ENCODE data around the gene TRIOBP. TPM values are rescaled to one million over a fixed set of nuclear protein-coding genes. Genes with fewer than 3 reads are reported as not detected.
A peak's percentile ranks its signal among the peaks of the same experiment; 100 is the strongest.

TRIOBP gene
- total RNA-seq, 2 experiments from 2014 or later = 31.1 to 31.6 TPM

DNA sequence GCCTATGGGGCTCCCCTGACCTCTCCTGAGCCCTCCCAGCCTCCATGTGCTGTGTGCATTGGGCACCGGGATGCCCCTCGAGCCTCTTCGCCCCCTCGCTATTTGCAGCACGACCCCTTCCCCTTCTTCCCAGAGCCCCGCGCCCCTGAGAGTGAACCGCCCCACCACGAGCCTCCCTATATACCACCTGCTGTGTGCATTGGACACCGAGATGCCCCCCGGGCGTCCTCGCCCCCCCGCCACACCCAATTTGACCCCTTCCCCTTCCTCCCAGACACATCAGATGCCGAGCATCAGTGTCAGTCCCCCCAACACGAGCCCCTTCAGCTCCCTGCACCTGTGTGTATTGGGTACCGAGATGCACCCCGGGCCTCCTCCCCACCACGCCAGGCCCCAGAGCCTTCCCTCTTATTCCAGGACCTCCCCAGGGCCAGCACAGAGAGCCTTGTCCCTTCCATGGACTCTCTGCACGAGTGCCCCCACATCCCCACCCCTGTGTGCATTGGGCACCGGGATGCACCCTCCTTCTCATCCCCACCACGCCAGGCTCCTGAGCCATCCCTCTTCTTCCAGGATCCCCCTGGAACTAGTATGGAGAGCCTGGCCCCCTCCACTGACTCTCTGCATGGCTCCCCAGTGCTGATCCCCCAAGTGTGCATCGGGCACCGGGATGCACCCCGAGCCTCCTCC, 28.8 kb downstream of the TRIOBP start:
- H3K4me1 ChIP-seq (ENCODE audit: insufficient read depth, low read length, poor library complexity, severe bottlenecking) = no peaks in the 10 kb centered on the region
- no peak overlapping the region for H3K4me3 ChIP-seq (ENCODE audit: low read depth, low read length, poor library complexity, severe bottlenecking)
- no peaks in the 10 kb centered on the region for H4K20me1 ChIP-seq (ENCODE audit: insufficient read depth, low read length)
- H2AFZ ChIP-seq (ENCODE audit: low read length) = no peak overlapping the region
- H3K9me3 ChIP-seq (ENCODE audit: low read length) = no peaks in the 10 kb centered on the region
- H3K4me2 ChIP-seq (ENCODE audit: low read length) = no peak overlapping the region
- POLR2A ChIA-PET = interaction anchor here (0.6 kb wide), 1 partner anchor 1010 kb away, joined by 5 read pairs; no protein-coding TSS in a partner anchor
- TF ChIP-seq CTCF (conservative IDR thresholded peaks at IDR 0.05; ENCODE audit: low read length) = no peak
- TF ChIP-seq EZH2phosphoT487 (IDR thresholded peaks at IDR 0.05; ENCODE audit: borderline replicate concordance, low read depth, low read length) = no peak
- H3K79me2 ChIP-seq (ENCODE audit: insufficient read depth, low read depth, low read length) = no peaks in the 10 kb centered on the region
- H3K9me2 ChIP-seq (ENCODE audit: insufficient read depth, low read length) = no peaks in the 10 kb centered on the region
- DNase-seq (ENCODE audit: low spot score) = no peak
- CTCF ChIA-PET (ENCODE audit: unreplicated experiment) = no interaction called here
- H3K27ac ChIP-seq (ENCODE audit: low read depth, low read length, poor library complexity, severe bottlenecking) = no peak overlapping the region
- BruUV-seq (replicated peaks) = no TSS peak
- no peaks in the 10 kb centered on the region for H3K36me3 ChIP-seq (ENCODE audit: insufficient read depth, low read length)
- intact Hi-C loops (cut with micrococcal nuclease; ENCODE audit: unreplicated experiment) = no loop called here

GRCh38 chr22:37726241-37726887, 29.5 kb downstream of the TRIOBP start:
- no peak overlapping the region for H2AFZ ChIP-seq (ENCODE audit: low read length)
- no peaks in the 10 kb centered on the region for H4K20me1 ChIP-seq (ENCODE audit: insufficient read depth, low read length)
- no peaks in the 10 kb centered on the region for H3K4me1 ChIP-seq (ENCODE audit: insufficient read depth, low read length, poor library complexity, severe bottlenecking)
- TF ChIP-seq EZH2phosphoT487 (IDR thresholded peaks at IDR 0.05; ENCODE audit: borderline replicate concordance, low read depth, low read length) (no peak), CTCF (conservative IDR thresholded peaks at IDR 0.05; ENCODE audit: low read length) (peak; percentile 41; the same call in 1 of the 2 replicates)
- no peaks in the 10 kb centered on the region for H3K79me2 ChIP-seq (ENCODE audit: insufficient read depth, low read depth, low read length)
- CTCF ChIA-PET (ENCODE audit: unreplicated experiment) = no interaction called here
- BruUV-seq (replicated peaks) = no TSS peak
- no peaks in the 10 kb centered on the region for H3K36me3 ChIP-seq (ENCODE audit: insufficient read depth, low read length)
- H3K4me3 ChIP-seq (ENCODE audit: low read depth, low read length, poor library complexity, severe bottlenecking) = no peak overlapping the region
- POLR2A ChIA-PET = interaction anchor here (0.6 kb wide), 1 partner anchor 1009 kb away, joined by 5 read pairs; no protein-coding TSS in a partner anchor
- no peak overlapping the region for H3K4me2 ChIP-seq (ENCODE audit: low read length)
- H3K27ac ChIP-seq (ENCODE audit: low read depth, low read length, poor library complexity, severe bottlenecking) = no peak overlapping the region
- peak; percentile 23 for DNase-seq (ENCODE audit: low spot score)
- no peaks in the 10 kb centered on the region for H3K9me3 ChIP-seq (ENCODE audit: low read length)
- H3K9me2 ChIP-seq (ENCODE audit: insufficient read depth, low read length) = no peaks in the 10 kb centered on the region
- intact Hi-C loops (cut with micrococcal nuclease; ENCODE audit: unreplicated experiment) = no loop called here

- BruUV-seq (replicated peaks) = no TSS peak
- POLR2A ChIA-PET = interaction anchor here (0.7 kb wide), 2 partner anchors 85 to 176 kb away, joined by 3 to 6 read pairs; no protein-coding TSS in a partner anchor
These were observed 31.8 kb downstream of the TRIOBP start for GRCh38 chr22:37728620-37729019.

More at GRCh38 chr22:37728620-37729019, 31.8 kb downstream of the TRIOBP start:
- no peaks in the 10 kb centered on the region for H3K9me2 ChIP-seq (ENCODE audit: insufficient read depth, low read length)
- no peak for DNase-seq (ENCODE audit: low spot score)
- no peaks in the 10 kb centered on the region for H3K9me3 ChIP-seq (ENCODE audit: low read length)
- no peak overlapping the region for H3K4me2 ChIP-seq (ENCODE audit: low read length)
- no peak for TF ChIP-seq CTCF (conservative IDR thresholded peaks at IDR 0.05; ENCODE audit: low read length)
- no peak for TF ChIP-seq EZH2phosphoT487 (IDR thresholded peaks at IDR 0.05; ENCODE audit: borderline replicate concordance, low read depth, low read length)
- H2AFZ ChIP-seq (ENCODE audit: low read length) = no peak overlapping the region
- H3K79me2 ChIP-seq (ENCODE audit: insufficient read depth, low read depth, low read length) = no peaks in the 10 kb centered on the region
- no peaks in the 10 kb centered on the region for H3K4me1 ChIP-seq (ENCODE audit: insufficient read depth, low read length, poor library complexity, severe bottlenecking)
- intact Hi-C loops (cut with micrococcal nuclease; ENCODE audit: unreplicated experiment) = no loop called here
- CTCF ChIA-PET (ENCODE audit: unreplicated experiment) = no interaction called here
- H4K20me1 ChIP-seq (ENCODE audit: insufficient read depth, low read length) = no peaks in the 10 kb centered on the region
- no peak overlapping the region for H3K4me3 ChIP-seq (ENCODE audit: low read depth, low read length, poor library complexity, severe bottlenecking)
- no peak overlapping the region for H3K27ac ChIP-seq (ENCODE audit: low read depth, low read length, poor library complexity, severe bottlenecking)
- no peaks in the 10 kb centered on the region for H3K36me3 ChIP-seq (ENCODE audit: insufficient read depth, low read length)
